HEK293 (cell line): Measurements from ENCODE around the gene ABCF2.

ENCODE experiments used
- CTCF ChIA-PET: fragments of 350-600 bp; formaldehyde crosslinking; extraction: SDS; loops from one replicate; lab custom pipeline; 2021; ENCODE audit warnings: antibody characterized with exemption; lab: Yijun Ruan, JAX
- POLR2A ChIA-PET: fragments of 300-600 bp; formaldehyde crosslinking; extraction: SDS; loops from one replicate; lab custom pipeline; 2020; ENCODE audit warnings: antibody characterized with exemption, inconsistent platforms; lab: Yijun Ruan, JAX
- H3K27ac ChIP-seq: fragments of 200-500 bp; sonication (Bioruptor generic); 2 replicates; pipeline ENCODE4 v1.5.1; 2014; ENCODE audit warnings: low read depth, low read length, control low read depth, inconsistent platforms; ENCODE audit errors: extremely low read depth
- H3K36me3 ChIP-seq, 2 experiments: fragments of 200-500 bp in 1 of 2; sonication (Bioruptor generic) in 1 of 2; 1 replicate in 1 of 2; 2 replicates in 1 of 2; pipeline ENCODE4 v1.5.1; 2014 to 2017; ENCODE audit warnings: inconsistent platforms in 2 of 2, low read length in 2 of 2; ENCODE audit not compliant: control insufficient read depth in 2 of 2, insufficient read depth in 1 of 2
- H3K4me1 ChIP-seq: fragments of 200-500 bp; sonication (Bioruptor generic); 2 replicates; pipeline ENCODE4 v1.5.1; 2014; ENCODE audit warnings: mild to moderate bottlenecking, low read length, inconsistent platforms; ENCODE audit not compliant: control insufficient read depth, insufficient read depth
- H3K4me3 ChIP-seq: 2 replicates; pipeline ENCODE4 v1.5.1; 2011; ENCODE audit warnings: low read depth, mild to moderate bottlenecking, control low read depth, low read length, moderate library complexity
- H3K9me3 ChIP-seq: fragments of 200-500 bp; sonication (Bioruptor generic); 2 replicates; pipeline ENCODE4 v1.5.1; 2014; ENCODE audit warnings: low read depth, low read length, inconsistent platforms; ENCODE audit not compliant: control insufficient read depth, insufficient read depth
- GLIS1 ChIP-seq: fragments of 450-650 bp; formaldehyde crosslinking; IDR thresholded peaks from 2 replicates; pipeline ENCODE4 v1.5.1; 2016; ENCODE audit warnings: missing biosample characterization, missing genetic modification characterization
- KLF1 ChIP-seq: fragments of 450-650 bp; formaldehyde crosslinking; IDR thresholded peaks from 2 replicates; pipeline ENCODE4 v1.5.1; 2016; ENCODE audit warnings: missing biosample characterization, missing genetic modification characterization
- KLF8 ChIP-seq: fragments of 450-650 bp; formaldehyde crosslinking; IDR thresholded peaks from 2 replicates; pipeline ENCODE4 v1.5.1; 2016; ENCODE audit warnings: missing biosample characterization, missing genetic modification characterization
- RBAK ChIP-seq: fragments of 450-650 bp; formaldehyde crosslinking; IDR thresholded peaks from 2 replicates; pipeline ENCODE4 v1.5.1; 2016; ENCODE audit warnings: missing biosample characterization, missing genetic modification characterization
- WT1 ChIP-seq: fragments of 450-650 bp; formaldehyde crosslinking; IDR thresholded peaks from 2 replicates; pipeline ENCODE4 v1.5.1; 2016; ENCODE audit warnings: missing biosample characterization, missing genetic modification characterization
- ZBTB17 ChIP-seq: fragments of 450-650 bp; formaldehyde crosslinking; IDR thresholded peaks from 2 replicates; pipeline ENCODE4 v1.5.1; 2016; ENCODE audit warnings: missing biosample characterization, missing genetic modification characterization
- ZFP3 ChIP-seq: fragments of 450-650 bp; formaldehyde crosslinking; IDR thresholded peaks from 2 replicates; pipeline ENCODE4 v1.5.1; 2016; ENCODE audit warnings: low read depth, missing biosample characterization, missing genetic modification characterization
- ZNF184 ChIP-seq: fragments of 450-650 bp; IDR thresholded peaks from 2 replicates; pipeline ENCODE4 v1.5.1; 2018; ENCODE audit warnings: missing biosample characterization, mild to moderate bottlenecking, missing genetic modification characterization
- ZNF600 ChIP-seq: fragments of 450-650 bp; formaldehyde crosslinking; IDR thresholded peaks from 2 replicates; pipeline ENCODE4 v1.5.1; 2016; ENCODE audit warnings: missing biosample characterization, missing genetic modification characterization
- ZNF704 ChIP-seq: fragments of 450-650 bp; formaldehyde crosslinking; IDR thresholded peaks from 2 replicates; pipeline ENCODE4 v1.5.1; 2016; ENCODE audit warnings: missing biosample characterization, missing genetic modification characterization
- ZNF76 ChIP-seq: fragments of 450-650 bp; formaldehyde crosslinking; IDR thresholded peaks from 2 replicates; pipeline ENCODE4; 2016; ENCODE audit warnings: low read depth, missing biosample characterization, missing genetic modification characterization, borderline replicate concordance
- ZSCAN4 ChIP-seq: fragments of 450-650 bp; formaldehyde crosslinking; IDR thresholded peaks from 2 replicates; pipeline ENCODE4 v1.5.1; 2017; ENCODE audit warnings: missing biosample characterization, missing genetic modification characterization
- TF ChIP-seq, protein P1 (sequence below): fragments of 450-650 bp; formaldehyde crosslinking; IDR thresholded peaks from 2 replicates; pipeline ENCODE4 v1.5.1; 2016; ENCODE audit warnings: missing biosample characterization, missing genetic modification characterization
- TF ChIP-seq, protein P2 (sequence below): fragments of 450-650 bp; formaldehyde crosslinking; conservative IDR thresholded peaks from 2 replicates; pipeline ENCODE4 v1.5.1; 2016; ENCODE audit warnings: low read depth, missing biosample characterization, missing genetic modification characterization

ABCF2 gene

GRCh38 chr7:151231080-151231479, 4.1 kb upstream of the ABCF2 start:
- H3K27ac ChIP-seq: no peak overlapping the region
- ChIA-PET POLR2A (no interaction called here), CTCF (no interaction called here)
- TF ChIP-seq, protein P1, sequence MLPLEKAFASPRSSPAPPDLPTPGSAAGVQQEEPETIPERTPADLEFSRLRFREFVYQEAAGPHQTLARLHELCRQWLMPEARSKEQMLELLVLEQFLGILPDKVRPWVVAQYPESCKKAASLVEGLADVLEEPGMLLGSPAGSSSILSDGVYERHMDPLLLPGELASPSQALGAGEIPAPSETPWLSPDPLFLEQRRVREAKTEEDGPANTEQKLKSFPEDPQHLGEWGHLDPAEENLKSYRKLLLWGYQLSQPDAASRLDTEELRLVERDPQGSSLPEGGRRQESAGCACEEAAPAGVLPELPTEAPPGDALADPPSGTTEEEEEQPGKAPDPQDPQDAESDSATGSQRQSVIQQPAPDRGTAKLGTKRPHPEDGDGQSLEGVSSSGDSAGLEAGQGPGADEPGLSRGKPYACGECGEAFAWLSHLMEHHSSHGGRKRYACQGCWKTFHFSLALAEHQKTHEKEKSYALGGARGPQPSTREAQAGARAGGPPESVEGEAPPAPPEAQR (tag by site-specific recombination): no peak
- peaks cover 0 to 23% of the 10 kb centered on the region in 2 experiments; a peak in 2 of 3 replicates for H3K36me3 ChIP-seq
- H3K4me3 ChIP-seq: no peak overlapping the region
- H3K4me1 ChIP-seq: peaks cover 3% of the 10 kb centered on the region; the same call in 1 of the 2 replicates
- no peaks in the 10 kb centered on the region for H3K9me3 ChIP-seq

GRCh38 chr7:151229249-151229648, 2.2 kb upstream of the ABCF2 start:
- peaks cover 3% of the 10 kb centered on the region; the same call in 1 of the 2 replicates for H3K4me1 ChIP-seq
- peaks cover 0 to 23% of the 10 kb centered on the region in 2 experiments; a peak in 2 of 3 replicates for H3K36me3 ChIP-seq
- H3K27ac ChIP-seq: no peak overlapping the region
- no peaks in the 10 kb centered on the region for H3K9me3 ChIP-seq
- POLR2A ChIA-PET: no interaction called here
- CTCF ChIA-PET: interaction anchor here (0.6 to 0.7 kb wide), 3 partner anchors 47 to 299 kb away, joined by 3 to 6 read pairs (median 3); no protein-coding TSS in a partner anchor
- TF ChIP-seq RBAK (tag by site-specific recombination) (no peak), WT1 (tag by site-specific recombination) (no peak), ZNF704 (tag by site-specific recombination) (no peak), ZFP3 (tag by site-specific recombination) (no peak), ZNF184 (tag by site-specific recombination) (no peak), KLF1 (tag by site-specific recombination) (no peak), KLF8 (no peak), ZNF600 (tag by site-specific recombination) (no peak)
- H3K4me3 ChIP-seq: no peak overlapping the region

DNA sequence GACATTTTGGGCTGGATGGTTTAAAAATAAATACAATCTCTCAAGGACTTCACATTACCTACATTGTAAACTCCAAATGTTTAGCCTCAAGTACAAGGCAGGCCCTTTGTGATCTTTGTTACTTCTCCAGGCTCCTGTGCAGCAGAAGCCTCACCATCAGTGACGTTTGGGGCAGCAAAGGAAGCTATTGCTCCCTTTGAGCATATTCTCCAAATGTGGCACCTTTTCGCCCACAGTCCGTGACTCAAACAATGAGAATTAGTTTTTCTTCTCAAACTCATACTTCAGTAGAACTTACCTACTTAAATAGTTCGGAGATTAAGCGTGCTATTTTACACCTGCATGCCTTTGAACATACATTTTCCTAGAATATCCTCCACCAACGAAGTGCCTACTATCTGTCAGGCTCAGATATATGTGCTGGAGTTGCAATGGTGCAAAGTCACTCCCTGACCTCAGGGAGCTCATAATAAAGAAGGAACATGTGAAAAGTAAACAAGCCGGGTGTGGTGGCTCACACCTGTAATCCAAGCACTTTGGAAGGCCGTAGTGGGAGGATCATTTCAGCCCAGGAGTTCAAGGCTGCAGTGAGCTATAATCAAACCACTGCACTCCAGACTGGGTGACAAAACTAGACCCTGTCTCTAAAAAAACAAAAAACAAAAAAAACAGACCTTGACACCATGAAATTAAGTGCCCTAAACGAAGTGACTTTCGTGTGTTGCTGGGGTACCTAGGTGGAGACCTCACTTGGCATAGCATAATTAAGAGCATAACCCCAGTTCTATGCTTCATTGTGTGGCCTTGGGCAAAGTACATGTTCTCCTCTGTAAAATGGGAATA, 1.2 kb upstream of the ABCF2 start:
- TF ChIP-seq KLF1 (tag by site-specific recombination) (peak; percentile 62), ZSCAN4 (tag by site-specific recombination) (no peak)
- TF ChIP-seq, all 188 proteins: peak for 1
- Histone ChIP-seq H3K36me3 (peaks cover 0 to 29% of the 10 kb centered on the region in 2 experiments; a peak in 2 of 3 replicates), H3K9me3 (no peaks in the 10 kb centered on the region), H3K4me1 (peaks cover 3% of the 10 kb centered on the region; the same call in 1 of the 2 replicates), H3K27ac (peak overlapping the region; percentile 46), H3K4me3 (no peak overlapping the region; the same call in 1 of the 2 replicates)
- POLR2A ChIA-PET: interaction anchor here (1.1 to 2.1 kb wide), 9 partner anchors 8 to 200 kb away, joined by 4 to 26 read pairs (median 12); partner anchors contain the start of genes ABCB8 and SMARCD3
- CTCF ChIA-PET: interaction anchor here (1.4 to 4.5 kb wide), 2 partner anchors 16 to 104 kb away, joined by 5 to 43 read pairs; no protein-coding TSS in a partner anchor

DNA sequence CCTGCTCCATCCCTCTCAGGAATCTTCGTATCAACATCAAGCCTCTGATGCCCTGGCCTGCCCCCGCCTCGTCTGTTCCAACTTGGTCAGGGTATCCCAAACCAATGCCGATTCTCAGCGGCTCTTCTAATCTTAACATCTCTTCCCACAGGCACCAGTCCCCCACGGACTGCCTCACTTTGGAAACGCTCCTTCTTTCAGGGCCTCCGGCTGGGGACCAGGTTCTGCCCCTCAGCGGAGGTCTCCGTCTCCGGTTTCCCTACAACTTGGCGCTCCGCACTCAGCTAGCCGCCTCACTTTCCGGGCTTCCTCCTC, 488 bp downstream of the ABCF2 start:
- H3K36me3 ChIP-seq: peaks cover 0 to 45% of the 10 kb centered on the region in 2 experiments; a peak in 2 of 3 replicates
- no peaks in the 10 kb centered on the region for H3K9me3 ChIP-seq
- H3K27ac ChIP-seq: peak overlapping the region; percentile 43; the same call in 1 of the 2 replicates
- H3K4me1 ChIP-seq: peaks cover 3% of the 10 kb centered on the region; the same call in 1 of the 2 replicates
- ChIA-PET CTCF (interaction anchor here (0.9 to 4.5 kb wide), 4 partner anchors 18 to 103 kb away, joined by 3 to 43 read pairs (median 4); no protein-coding TSS in a partner anchor), POLR2A (interaction anchor here (0.5 to 2.1 kb wide), 16 partner anchors 10 to 519 kb away, joined by 3 to 26 read pairs (median 5); partner anchors contain the start of genes ABCB8, FASTK and SMARCD3)
- TF ChIP-seq ZBTB17: peak; percentile 23
- peak; percentile 11; the same call in 1 of the 2 replicates for TF ChIP-seq ZNF600 (tag by site-specific recombination)
- no peak for TF ChIP-seq ZNF76
- TF ChIP-seq, protein P2, sequence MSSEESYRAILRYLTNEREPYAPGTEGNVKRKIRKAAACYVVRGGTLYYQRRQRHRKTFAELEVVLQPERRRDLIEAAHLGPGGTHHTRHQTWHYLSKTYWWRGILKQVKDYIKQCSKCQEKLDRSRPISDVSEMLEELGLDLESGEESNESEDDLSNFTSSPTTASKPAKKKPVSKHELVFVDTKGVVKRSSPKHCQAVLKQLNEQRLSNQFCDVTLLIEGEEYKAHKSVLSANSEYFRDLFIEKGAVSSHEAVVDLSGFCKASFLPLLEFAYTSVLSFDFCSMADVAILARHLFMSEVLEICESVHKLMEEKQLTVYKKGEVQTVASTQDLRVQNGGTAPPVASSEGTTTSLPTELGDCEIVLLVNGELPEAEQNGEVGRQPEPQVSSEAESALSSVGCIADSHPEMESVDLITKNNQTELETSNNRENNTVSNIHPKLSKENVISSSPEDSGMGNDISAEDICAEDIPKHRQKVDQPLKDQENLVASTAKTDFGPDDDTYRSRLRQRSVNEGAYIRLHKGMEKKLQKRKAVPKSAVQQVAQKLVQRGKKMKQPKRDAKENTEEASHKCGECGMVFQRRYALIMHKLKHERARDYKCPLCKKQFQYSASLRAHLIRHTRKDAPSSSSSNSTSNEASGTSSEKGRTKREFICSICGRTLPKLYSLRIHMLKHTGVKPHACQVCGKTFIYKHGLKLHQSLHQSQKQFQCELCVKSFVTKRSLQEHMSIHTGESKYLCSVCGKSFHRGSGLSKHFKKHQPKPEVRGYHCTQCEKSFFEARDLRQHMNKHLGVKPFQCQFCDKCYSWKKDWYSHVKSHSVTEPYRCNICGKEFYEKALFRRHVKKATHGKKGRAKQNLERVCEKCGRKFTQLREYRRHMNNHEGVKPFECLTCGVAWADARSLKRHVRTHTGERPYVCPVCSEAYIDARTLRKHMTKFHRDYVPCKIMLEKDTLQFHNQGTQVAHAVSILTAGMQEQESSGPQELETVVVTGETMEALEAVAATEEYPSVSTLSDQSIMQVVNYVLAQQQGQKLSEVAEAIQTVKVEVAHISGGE (tag by site-specific recombination): 0 out of 2 replicates have a peak, but pooled peaks have one; percentile 8
- peak; percentile 79 for TF ChIP-seq GLIS1 (tag by site-specific recombination)
- H3K4me3 ChIP-seq: peak overlapping the region; percentile 90
